IMR-90 (cell line): Measurements from ENCODE around the gene TMCC3. TPM values are rescaled to one million over a fixed set of nuclear protein-coding genes. Genes with fewer than 3 reads are reported as not detected.

Experiments used
- ATAC-seq: fragments of 200-7000 bp; cut with Tn5 transposase; 2 replicates; pipeline ENCODE4 v1.9.1; 2020; ENCODE audit warnings: low read depth, mild to moderate bottlenecking, moderate library complexity
- BruUV-seq: library from RNA; stranded (reverse); fragments of 400-500 nt; replicated peaks from 2 replicates; lab custom pipeline; 2021; lab: Mats Ljungman, UMichigan
- CTCF ChIA-PET: fragments of 300-600 bp; formaldehyde crosslinking; extraction: SDS; loops from one replicate; lab custom pipeline; 2021; ENCODE audit warnings: antibody characterized with exemption; lab: Yijun Ruan, JAX
- POLR2A ChIA-PET: fragments of 300-600 bp; sonication (Branson Sonifier 250); formaldehyde crosslinking; loops from one replicate; lab custom pipeline; 2022; ENCODE audit warnings: antibody characterized with exemption; ENCODE audit not compliant: unreplicated experiment; lab: Charles Lee
- DNase-seq: peaks from one replicate; pipeline ENCODE4 v3.0.0; 2013
- H2AFZ ChIP-seq: replicated peaks from 2 replicates; pipeline ENCODE3; 2013; ENCODE audit warnings: low read length, mild to moderate bottlenecking; ENCODE audit not compliant: poor library complexity
- H2AK5ac ChIP-seq: 2 replicates; pipeline ENCODE4 v1.6.1; 2013; ENCODE audit warnings: low read depth, low read length, inconsistent platforms
- H2AK9ac ChIP-seq: replicated peaks from 2 replicates; pipeline ENCODE3; 2013; ENCODE audit warnings: mild to moderate bottlenecking, low read depth, low read length, moderate library complexity; ENCODE audit not compliant: poor library complexity
- H2BK120ac ChIP-seq: 2 replicates; pipeline ENCODE4 v1.6.1; 2013; ENCODE audit warnings: low read depth, low read length, inconsistent platforms
- H2BK15ac ChIP-seq: 3 replicates; pipeline ENCODE4 v1.6.1; 2013; ENCODE audit warnings: low read depth, low read length, inconsistent platforms
- H2BK20ac ChIP-seq: 2 replicates; pipeline ENCODE4 v1.6.1; 2013; ENCODE audit warnings: low read depth, mild to moderate bottlenecking, inconsistent platforms, low read length, moderate library complexity
- H2BK5ac ChIP-seq: 2 replicates; pipeline ENCODE4 v1.6.1; 2013; ENCODE audit warnings: mild to moderate bottlenecking, low read depth, low read length, inconsistent platforms; ENCODE audit not compliant: poor library complexity, severe bottlenecking
- H3K14ac ChIP-seq: replicated peaks from 2 replicates; pipeline ENCODE4 v1.6.1; 2013; ENCODE audit warnings: low read depth, low read length, inconsistent platforms
- H3K18ac ChIP-seq: 2 replicates; pipeline ENCODE4 v1.6.1; 2013; ENCODE audit warnings: low read depth, low read length, control low read depth
- H3K23ac ChIP-seq: 2 replicates; pipeline ENCODE4 v1.6.1; 2013; ENCODE audit warnings: low read depth, low read length, inconsistent platforms
- H3K27ac ChIP-seq: 2 replicates; pipeline ENCODE4 v1.5.1; 2013; ENCODE audit warnings: mild to moderate bottlenecking, control low read depth, low read length; ENCODE audit not compliant: insufficient read depth
- H3K27me3 ChIP-seq: 2 replicates; pipeline ENCODE4 v1.6.1; 2013; ENCODE audit warnings: low read length; ENCODE audit not compliant: control insufficient read depth, insufficient read depth
- H3K36me3 ChIP-seq: 2 replicates; pipeline ENCODE4 v1.6.1; 2013; ENCODE audit warnings: low read length, mixed read lengths; ENCODE audit not compliant: control insufficient read depth, insufficient read depth
- H3K4ac ChIP-seq: 2 replicates; pipeline ENCODE4 v1.6.1; 2013; ENCODE audit warnings: low read depth, low read length, inconsistent platforms
- H3K4me1 ChIP-seq: 2 replicates; pipeline ENCODE4 v1.6.1; 2013; ENCODE audit warnings: low read length, mixed read lengths; ENCODE audit not compliant: control insufficient read depth, insufficient read depth
- H3K4me2 ChIP-seq: 2 replicates; pipeline ENCODE4 v1.6.1; 2013; ENCODE audit warnings: low read depth, mild to moderate bottlenecking, control low read depth, low read length, moderate library complexity
- H3K4me3 ChIP-seq: 2 replicates; pipeline ENCODE4 v1.5.1; 2013; ENCODE audit warnings: low read depth, mild to moderate bottlenecking, control low read depth, low read length, moderate library complexity; ENCODE audit not compliant: insufficient read depth
- H3K56ac ChIP-seq: 2 replicates; pipeline ENCODE4 v1.6.1; 2013; ENCODE audit warnings: low read length, inconsistent platforms; ENCODE audit not compliant: insufficient read depth; ENCODE audit errors: extremely low read depth
- H3K79me1 ChIP-seq, 2 experiments: 2 replicates each; pipeline ENCODE4 v1.6.1; 2013; ENCODE audit warnings: low read length in 2 of 2, inconsistent platforms in 1 of 2, low read depth in 1 of 2
- H3K9ac ChIP-seq: 2 replicates; pipeline ENCODE4 v1.6.1; 2013; ENCODE audit warnings: low read depth, low read length, control low read depth
- H3K9me1 ChIP-seq: 2 replicates; pipeline ENCODE4 v1.6.1; 2013; ENCODE audit warnings: low read length, inconsistent platforms; ENCODE audit not compliant: insufficient read depth
- H3K9me3 ChIP-seq: 2 replicates; pipeline ENCODE4 v1.6.1; 2013; ENCODE audit warnings: low read length; ENCODE audit not compliant: control insufficient read depth, insufficient read depth
- H4K20me1 ChIP-seq: 2 replicates; pipeline ENCODE4 v1.6.1; 2013; ENCODE audit warnings: low read length, inconsistent platforms; ENCODE audit not compliant: insufficient read depth
- H4K5ac ChIP-seq: 2 replicates; pipeline ENCODE4 v1.6.1; 2013; ENCODE audit warnings: mild to moderate bottlenecking, low read depth, low read length, control low read depth
- H4K8ac ChIP-seq, 2 experiments: 2 replicates each; pipeline ENCODE4 v1.6.1; 2013; ENCODE audit warnings: low read depth in 2 of 2, low read length in 2 of 2, control low read depth in 1 of 2, inconsistent platforms in 1 of 2
- H4K91ac ChIP-seq: 2 replicates; pipeline ENCODE4 v1.6.1; 2013; ENCODE audit warnings: low read depth, low read length, inconsistent platforms; ENCODE audit not compliant: insufficient read depth
- BHLHE40 ChIP-seq: fragments of 150-350 bp; IDR thresholded peaks from 2 replicates; pipeline ENCODE4 v1.6.1; 2016; ENCODE audit warnings: mild to moderate bottlenecking, low read depth, low read length
- CEBPB ChIP-seq: IDR thresholded peaks from 2 replicates; pipeline ENCODE4 v1.6.1; 2012; ENCODE audit warnings: low read depth, low read length, improper control_type of control experiment
- FOS ChIP-seq: fragments of 150-350 bp; IDR thresholded peaks from 2 replicates; pipeline ENCODE4 v1.6.1; 2016; ENCODE audit warnings: low read depth, low read length
- MAFK ChIP-seq: IDR thresholded peaks from 2 replicates; pipeline ENCODE4 v1.6.1; 2012; ENCODE audit warnings: low read depth, low read length, improper control_type of control experiment
- MAZ ChIP-seq: IDR thresholded peaks from 2 replicates; pipeline ENCODE4 v1.6.1; 2012; ENCODE audit warnings: low read depth, mild to moderate bottlenecking, low read length, improper control_type of control experiment, moderate library complexity, borderline replicate concordance
- MXI1 ChIP-seq: IDR thresholded peaks from 2 replicates; pipeline ENCODE4 v1.6.1; 2012; ENCODE audit warnings: low read depth, mild to moderate bottlenecking, low read length, moderate library complexity, borderline replicate concordance
- NFE2L2 ChIP-seq: fragments of 150-350 bp; IDR thresholded peaks from 2 replicates; pipeline ENCODE4 v1.6.1; 2016; ENCODE audit warnings: low read depth, mild to moderate bottlenecking, low read length
- POLR2A ChIP-seq: IDR thresholded peaks from 2 replicates; pipeline ENCODE4 v1.6.1; 2012; ENCODE audit warnings: mild to moderate bottlenecking, low read depth, low read length
- RCOR1 ChIP-seq: IDR thresholded peaks from 2 replicates; pipeline ENCODE4 v1.6.1; 2012; ENCODE audit warnings: mild to moderate bottlenecking, low read length, improper control_type of control experiment; ENCODE audit not compliant: insufficient replicate concordance
- SMC3 ChIP-seq: fragments of 150-350 bp; IDR thresholded peaks from 2 replicates; pipeline ENCODE4 v1.6.1; 2016; ENCODE audit warnings: low read depth, mild to moderate bottlenecking, antibody characterized with exemption, low read length, moderate library complexity
- WGBS, 2 experiments: methylation state at CpG; one replicate each; pipeline versions ENCODE4 v1.1.5 to v1.1.7; 2013; ENCODE audit warnings: missing lambda C conversion rate in 2 of 2; ENCODE audit not compliant: insufficient read length in 1 of 2; ENCODE audit errors: extremely low coverage in 2 of 2; 5-methylcytosine and 5-hydroxymethylcytosine counted together
- dilution Hi-C: fragments of 300-500 bp; cut with HindIII; formaldehyde crosslinking; loops from one replicate; pipeline ENCODE4 v1.14.3; 2018; ENCODE audit warnings: low sequenced_read_pairs; ENCODE audit not compliant: unreplicated experiment
- in situ Hi-C: fragments of 300-500 bp; cut with MboI; formaldehyde crosslinking; loops from 3 replicates; pipeline ENCODE4 v1.14.3; 2019; ENCODE audit warnings: low sequenced_read_pairs, inconsistent platforms, mixed read lengths
- intact Hi-C: fragments of 100-400 bp; cut with micrococcal nuclease; formaldehyde crosslinking; loops from 2 replicates; pipeline ENCODE4 v1.10.0; 2022
- polyA plus RNA-seq, 3 experiments: library from polyadenylated mRNA; depleted of rRNA; stranded (reverse); fragments of >200 nt; gene quantifications; 2 replicates each; pipeline ENCODE4 v1.2.3, GENCODE V29; 2012; ENCODE audit warnings: low replicate concordance in 1 of 3
- total RNA-seq: library from RNA; depleted of rRNA; stranded (reverse); fragments of >200 nt; gene quantifications from 2 replicates; pipeline ENCODE4 v1.2.3, GENCODE V29; 2012

TMCC3 gene
- total and polyA plus RNA-seq, 2 of the 4 experiments (the other 2 are of a cell fraction) = 0.14 to 0.36 TPM

DNA sequence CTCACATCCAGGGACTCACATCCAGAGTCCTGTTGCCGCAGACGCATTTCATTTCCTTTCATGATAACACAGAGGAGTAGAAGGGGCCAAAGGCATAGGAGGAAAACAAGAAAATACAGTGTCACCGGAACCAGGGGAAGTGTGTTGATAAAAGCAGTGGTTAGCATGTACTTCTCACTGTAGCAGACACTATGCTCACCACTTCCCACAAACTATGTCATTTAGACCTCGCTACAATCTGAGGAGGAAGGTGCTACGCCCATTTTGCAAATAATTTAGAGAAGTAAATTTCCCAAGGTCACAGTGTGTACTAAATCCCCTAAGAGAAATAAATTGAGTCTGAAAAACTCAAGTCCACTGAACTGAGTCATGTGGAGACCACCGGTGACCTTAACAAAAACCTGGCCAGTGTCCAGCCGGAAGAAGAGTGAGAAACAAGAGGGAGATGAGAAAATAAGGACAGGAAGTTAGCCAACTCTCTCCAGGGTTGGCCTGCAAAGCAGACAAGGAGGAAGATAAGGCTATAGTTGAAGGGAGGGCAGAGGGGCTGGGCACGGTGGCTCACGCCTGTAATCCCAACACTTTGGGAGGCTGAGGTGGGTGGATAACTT, 25.8 kb upstream of the TMCC3 start:
- H3K56ac ChIP-seq = no peak overlapping the region
- intact Hi-C loops (no loop called here), dilution Hi-C loops (no loop called here), in situ Hi-C loops (no loop called here)
- H3K9me1 ChIP-seq = no peaks in the 10 kb centered on the region
- H3K27ac ChIP-seq = no peak overlapping the region
- H3K4me2 ChIP-seq = no peak overlapping the region
- H3K79me1 ChIP-seq = no peaks in the 10 kb centered on the region
- WGBS, 2 experiments = 40% methylated on average over 1 of the region's 9 CpGs; no CpG with 5 or more reads in 1 of the 2 experiments
- no peak overlapping the region for H3K23ac ChIP-seq
- H3K4ac ChIP-seq = no peak overlapping the region
- DNase-seq (no peak), ATAC-seq (no peak)
- no TSS peak for BruUV-seq
- no peak overlapping the region for H2BK5ac ChIP-seq
- no peak overlapping the region for H3K4me3 ChIP-seq
- POLR2A ChIA-PET = no interaction called here
- CTCF ChIA-PET = interaction anchor here (1.0 kb wide), 1 partner anchor 13 kb away, joined by 3 read pairs; no protein-coding TSS in a partner anchor
- H4K8ac ChIP-seq = no peak overlapping the region
- no peak overlapping the region for H4K91ac ChIP-seq
- H3K18ac ChIP-seq = no peak overlapping the region
- no peaks in the 10 kb centered on the region for H3K36me3 ChIP-seq
- no peak overlapping the region for H2BK20ac ChIP-seq
- no peaks in the 10 kb centered on the region for H3K4me1 ChIP-seq
- no peaks in the 10 kb centered on the region for H4K20me1 ChIP-seq
- no peaks in the 10 kb centered on the region for H3K9me3 ChIP-seq
- H2AK5ac ChIP-seq = no peak overlapping the region
- H3K14ac ChIP-seq = no peak overlapping the region
- TF ChIP-seq MAZ (no peak), POLR2A (no peak), SMC3 (no peak), MAFK (no peak), CEBPB (no peak), BHLHE40 (no peak), MXI1 (no peak), FOS (no peak), NFE2L2 (no peak), RCOR1 (no peak)
- no peak overlapping the region for H3K9ac ChIP-seq
- H2AFZ ChIP-seq = no peak overlapping the region
- no peak overlapping the region for H2BK120ac ChIP-seq
- H2AK9ac ChIP-seq = no peak overlapping the region
- no peak overlapping the region for H4K5ac ChIP-seq
- peaks cover 3% of the 10 kb centered on the region for H3K27me3 ChIP-seq
- no peak overlapping the region for H2BK15ac ChIP-seq
